ENCODE measurements around the gene PLEKHM3. TPM values are rescaled to one million over a fixed set of nuclear protein-coding genes. Genes with fewer than 3 reads are reported as not detected.

Gene PLEKHM3
- total RNA-seq, 1 donor from 2014 or later, result 19.5 TPM

- Mint-ChIP-seq H3K27ac (no peak overlapping the region), H3K4me3 (no peak overlapping the region)
- no peak for DNase-seq (ENCODE audit: low spot score)
Measured at GRCh38 chr2:207819021-207819797, 206.1 kb downstream of the PLEKHM3 start.

GRCh38 chr2:207816546-207816945 is 208.8 kb downstream of the PLEKHM3 start:
- Histone ChIP-seq H3K4me2 (peak overlapping the region; percentile 2), H3K9me3 (ENCODE audit: low read depth) (no peaks in the 10 kb centered on the region), H3F3A (ENCODE audit: low read depth) (peaks cover 58% of the 10 kb centered on the region), H4K20me1 (ENCODE audit: low read depth) (peaks cover 4% of the 10 kb centered on the region), H3K4me1 (peaks cover 67% of the 10 kb centered on the region), H3K27ac (no peak overlapping the region), H3K9ac (no peak overlapping the region), H3K79me2 (ENCODE audit: low read depth) (no peaks in the 10 kb centered on the region), H3K4me3 (no peak overlapping the region), H3K36me3 (no peaks in the 10 kb centered on the region), H2AFZ (replicated peaks) (no peak overlapping the region), H3K27me3 (no peaks in the 10 kb centered on the region)
- peaks cover 4% of the 10 kb centered on the region for H3K27me3 Mint-ChIP-seq (ENCODE audit: insufficient read depth, low read depth)
- peaks cover 34% of the 10 kb centered on the region for H3K4me1 Mint-ChIP-seq
- H3K36me3 Mint-ChIP-seq, result no peaks in the 10 kb centered on the region
- TF ChIP-seq CTCF (IDR thresholded peaks at IDR 0.05), result no peak
- TF ChIP-seq EZH2phosphoT487 (IDR thresholded peaks at IDR 0.05), result no peak
- TF ChIP-seq EZH2 (IDR thresholded peaks at IDR 0.05), result no peak
- no peaks in the 10 kb centered on the region for H3K9me3 Mint-ChIP-seq
- DNase-seq (ENCODE audit: low spot score), result no peak
- H3K4me3 Mint-ChIP-seq, result no peak overlapping the region
- no peak overlapping the region for H3K27ac Mint-ChIP-seq

More at GRCh38 chr2:207819021-207819797, 206.1 kb downstream of the PLEKHM3 start:
- Histone ChIP-seq H3K79me2 (ENCODE audit: low read depth) (no peaks in the 10 kb centered on the region), H3K27me3 (no peaks in the 10 kb centered on the region), H3K27ac (peak overlapping the region; percentile 79), H3K9me3 (ENCODE audit: low read depth) (no peaks in the 10 kb centered on the region), H3K4me2 (peak overlapping the region; percentile 23), H3K4me3 (no peak overlapping the region), H3K36me3 (no peaks in the 10 kb centered on the region), H3F3A (ENCODE audit: low read depth) (peaks cover 40% of the 10 kb centered on the region), H2AFZ (replicated peaks) (no peak overlapping the region), H4K20me1 (ENCODE audit: low read depth) (no peaks in the 10 kb centered on the region), H3K4me1 (peaks cover 46% of the 10 kb centered on the region), H3K9ac (no peak overlapping the region)
- TF ChIP-seq EZH2 (IDR thresholded peaks at IDR 0.05) (no peak), EZH2phosphoT487 (IDR thresholded peaks at IDR 0.05) (no peak), CTCF (IDR thresholded peaks at IDR 0.05) (no peak)
- Mint-ChIP-seq H3K27me3 (ENCODE audit: insufficient read depth, low read depth) (no peaks in the 10 kb centered on the region), H3K36me3 (no peaks in the 10 kb centered on the region), H3K9me3 (no peaks in the 10 kb centered on the region), H3K4me1 (peaks cover 9% of the 10 kb centered on the region)

- Mint-ChIP-seq H3K4me3 (no peak overlapping the region), H3K36me3 (no peaks in the 10 kb centered on the region), H3K4me1 (peaks cover 44% of the 10 kb centered on the region), H3K9me3 (no peaks in the 10 kb centered on the region), H3K27me3 (ENCODE audit: insufficient read depth, low read depth) (peaks cover 6% of the 10 kb centered on the region), H3K27ac (no peak overlapping the region)
- Histone ChIP-seq H2AFZ (replicated peaks) (no peak overlapping the region), H3K4me2 (no peak overlapping the region), H3K36me3 (no peaks in the 10 kb centered on the region), H3F3A (ENCODE audit: low read depth) (peaks cover 71% of the 10 kb centered on the region), H3K9me3 (ENCODE audit: low read depth) (no peaks in the 10 kb centered on the region), H3K27ac (no peak overlapping the region), H3K27me3 (no peaks in the 10 kb centered on the region), H3K9ac (no peak overlapping the region), H3K4me3 (no peak overlapping the region), H4K20me1 (ENCODE audit: low read depth) (peaks cover 4% of the 10 kb centered on the region), H3K4me1 (peaks cover 75% of the 10 kb centered on the region), H3K79me2 (ENCODE audit: low read depth) (peaks cover 6% of the 10 kb centered on the region)
- DNase-seq (ENCODE audit: low spot score), result no peak
- TF ChIP-seq CTCF (IDR thresholded peaks at IDR 0.05), result no peak
- no peak for TF ChIP-seq EZH2 (IDR thresholded peaks at IDR 0.05)
- TF ChIP-seq EZH2phosphoT487 (IDR thresholded peaks at IDR 0.05), result no peak
Measured at GRCh38 chr2:207815254-207815653, 210.1 kb downstream of the PLEKHM3 start.
